Transverse colon (tissue), 4 donors: ENCODE data around the gene TRMT112. TPM values are rescaled to one million over a fixed set of nuclear protein-coding genes. Genes with fewer than 3 reads are reported as not detected.

Experiments used
- DNase-seq: peaks from one replicate; pipeline ENCODE4 v3.0.0-alpha.2; 2019
- H3K27ac ChIP-seq, 4 donors: fragments of 200-600 bp; sonication (generic); 2 replicates each; pipeline ENCODE4 v1.5.1; 2016 to 2018; ENCODE audit warnings: inconsistent platforms in 4 of 4
- H3K27me3 ChIP-seq: fragments of 200-600 bp; sonication (generic); 2 replicates; pipeline ENCODE4 v1.5.1; 2017; ENCODE audit warnings: inconsistent platforms
- H3K36me3 ChIP-seq, 4 donors: fragments of 200-600 bp; sonication (generic); 2 replicates each; pipeline ENCODE4 v1.5.1; 2017 to 2019; ENCODE audit warnings: inconsistent platforms in 4 of 4
- H3K4me1 ChIP-seq, 4 donors: fragments of 200-600 bp; sonication (generic); 2 replicates each; pipeline ENCODE4 v1.5.1; 2017 to 2020; ENCODE audit warnings: inconsistent platforms in 4 of 4
- H3K4me3 ChIP-seq, 4 donors: fragments of 200-600 bp; sonication (generic); 1 replicate in 1 of 4; 2 replicates in 3 of 4; pipeline versions ENCODE4 v1.5.1 to v1.6.1; 2017 to 2019; ENCODE audit warnings: inconsistent platforms in 4 of 4
- H3K9me3 ChIP-seq, 2 donors: fragments of 200-600 bp; sonication (generic); 2 replicates each; pipeline ENCODE4 v1.5.1; 2017 to 2019; ENCODE audit warnings: inconsistent platforms in 2 of 2
- EP300 ChIP-seq: sonication (generic); formaldehyde crosslinking; IDR thresholded peaks from one replicate; pipeline ENCODE4 v1.6.1; 2017; ENCODE audit warnings: antibody characterized with exemption, low read depth
- POLR2A ChIP-seq: fragments of 450-650 bp; IDR thresholded peaks from one replicate; pipeline ENCODE4 v1.6.1; 2016; ENCODE audit warnings: antibody characterized with exemption, mild to moderate bottlenecking, moderate library complexity
- POLR2AphosphoS5 ChIP-seq, 3 donors: sonication (generic); formaldehyde crosslinking; IDR thresholded peaks; one replicate each; pipeline ENCODE4 v1.6.1; 2016; ENCODE audit warnings: antibody characterized with exemption in 3 of 3
- WGBS, 2 donors: methylation state at CpG; one replicate each; pipeline ENCODE4 v1.1.5; 2018; ENCODE audit warnings: low coverage in 1 of 2; 5-methylcytosine and 5-hydroxymethylcytosine counted together
- in situ Hi-C, 4 donors: fragments of 200-750 bp; cut with MboI; loops; one replicate each; pipeline versions ENCODE4 v1.15.0 to v1.15.1; 2017; ENCODE audit warnings: low sequenced_read_pairs in 3 of 4, low pct_ligation_motif_present in 1 of 4, low pct_unique_long_range_greater_than_20kb in 1 of 4
- intact Hi-C: fragments of 100-400 bp; cut with DNase I; formaldehyde crosslinking; loops from one replicate; pipeline ENCODE4 v1.15.1; 2023; ENCODE audit warnings: low total_unique reads
- total RNA-seq, 4 donors: library from RNA; depleted of rRNA; stranded (reverse); fragments of >200 nt; gene quantifications; one replicate each; pipeline ENCODE4 v1.1.0, GENCODE V29; 2016
- TF ChIP-seq, protein P1 (sequence below), 5 experiments: fragments of 200-600 bp in 3 of 5; fragments of 450-650 bp in 2 of 5; sonication (generic) in 3 of 5; IDR thresholded peaks; 1 replicate in 2 of 5; 2 replicates in 3 of 5; pipeline ENCODE4 v1.5.1; 2016 to 2017; ENCODE audit warnings: antibody characterized with exemption in 5 of 5, inconsistent platforms in 3 of 5, mild to moderate bottlenecking in 2 of 5, moderate library complexity in 1 of 5

The TRMT112 gene
- total RNA-seq, 4 donors from 2014 or later = 59.1 to 99.9 (median 82.7) TPM

DNA sequence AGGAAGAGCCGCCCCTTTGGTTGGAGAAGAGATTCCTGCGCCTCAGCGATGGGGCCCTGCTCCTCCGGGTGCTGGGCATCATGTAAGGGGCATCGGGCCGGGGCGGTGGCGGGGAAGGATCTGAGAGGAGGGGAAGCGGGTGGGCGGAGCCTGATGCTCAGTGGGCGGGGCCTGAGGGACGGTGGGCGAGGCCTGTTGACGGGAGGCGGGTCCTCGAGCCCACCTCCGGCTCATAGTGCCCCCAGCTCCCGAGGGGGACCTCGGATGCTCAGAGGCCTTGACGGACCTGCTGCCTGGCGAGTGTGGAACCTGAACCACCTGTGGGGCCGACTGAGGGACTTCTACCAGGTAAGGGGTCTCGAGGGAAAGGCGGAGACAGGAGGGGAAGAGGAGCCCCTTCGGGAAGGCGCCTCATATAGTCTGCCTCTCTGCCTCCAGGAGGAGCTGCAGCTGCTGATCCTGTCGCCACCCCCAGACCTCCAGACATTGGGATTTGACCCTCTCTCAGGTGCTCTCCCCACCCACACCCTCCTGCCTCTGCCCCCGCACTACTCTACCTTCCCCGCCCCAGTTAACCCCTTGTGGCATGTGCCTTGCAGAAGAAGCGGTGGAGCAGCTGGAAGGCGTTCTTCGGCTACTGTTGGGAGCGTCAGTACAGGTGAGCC, 23.4 kb upstream of the TRMT112 start:
- WGBS, 2 donors = 36% methylated on average over 33 of the region's 33 CpGs; no CpG with 5 or more reads in 1 of the 2 donors
- no peaks in the 10 kb centered on the region for H3K27me3 ChIP-seq
- peak overlapping the region; percentile 43 to 84 (median 56) for H3K27ac ChIP-seq
- no peak for TF ChIP-seq POLR2AphosphoS5 (IDR thresholded peaks at IDR 0.05)
- TF ChIP-seq POLR2A = no peak
- TF ChIP-seq EP300 = no peak
- TF ChIP-seq, protein P1, sequence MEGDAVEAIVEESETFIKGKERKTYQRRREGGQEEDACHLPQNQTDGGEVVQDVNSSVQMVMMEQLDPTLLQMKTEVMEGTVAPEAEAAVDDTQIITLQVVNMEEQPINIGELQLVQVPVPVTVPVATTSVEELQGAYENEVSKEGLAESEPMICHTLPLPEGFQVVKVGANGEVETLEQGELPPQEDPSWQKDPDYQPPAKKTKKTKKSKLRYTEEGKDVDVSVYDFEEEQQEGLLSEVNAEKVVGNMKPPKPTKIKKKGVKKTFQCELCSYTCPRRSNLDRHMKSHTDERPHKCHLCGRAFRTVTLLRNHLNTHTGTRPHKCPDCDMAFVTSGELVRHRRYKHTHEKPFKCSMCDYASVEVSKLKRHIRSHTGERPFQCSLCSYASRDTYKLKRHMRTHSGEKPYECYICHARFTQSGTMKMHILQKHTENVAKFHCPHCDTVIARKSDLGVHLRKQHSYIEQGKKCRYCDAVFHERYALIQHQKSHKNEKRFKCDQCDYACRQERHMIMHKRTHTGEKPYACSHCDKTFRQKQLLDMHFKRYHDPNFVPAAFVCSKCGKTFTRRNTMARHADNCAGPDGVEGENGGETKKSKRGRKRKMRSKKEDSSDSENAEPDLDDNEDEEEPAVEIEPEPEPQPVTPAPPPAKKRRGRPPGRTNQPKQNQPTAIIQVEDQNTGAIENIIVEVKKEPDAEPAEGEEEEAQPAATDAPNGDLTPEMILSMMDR (IDR thresholded peaks at IDR 0.05) = no peak
- in situ Hi-C loops = no loop called here
- H3K36me3 ChIP-seq = no peaks in the 10 kb centered on the region
- intact Hi-C loops = no loop called here
- peak overlapping the region in 3 of 4 donors; percentile 3 to 36 (median 20) for H3K4me3 ChIP-seq
- DNase-seq = peak; percentile 87
- no peaks in the 10 kb centered on the region for H3K9me3 ChIP-seq
- H3K4me1 ChIP-seq = peaks cover 7 to 31% (median 24%) of the 10 kb centered on the region in 4 donors

DNA sequence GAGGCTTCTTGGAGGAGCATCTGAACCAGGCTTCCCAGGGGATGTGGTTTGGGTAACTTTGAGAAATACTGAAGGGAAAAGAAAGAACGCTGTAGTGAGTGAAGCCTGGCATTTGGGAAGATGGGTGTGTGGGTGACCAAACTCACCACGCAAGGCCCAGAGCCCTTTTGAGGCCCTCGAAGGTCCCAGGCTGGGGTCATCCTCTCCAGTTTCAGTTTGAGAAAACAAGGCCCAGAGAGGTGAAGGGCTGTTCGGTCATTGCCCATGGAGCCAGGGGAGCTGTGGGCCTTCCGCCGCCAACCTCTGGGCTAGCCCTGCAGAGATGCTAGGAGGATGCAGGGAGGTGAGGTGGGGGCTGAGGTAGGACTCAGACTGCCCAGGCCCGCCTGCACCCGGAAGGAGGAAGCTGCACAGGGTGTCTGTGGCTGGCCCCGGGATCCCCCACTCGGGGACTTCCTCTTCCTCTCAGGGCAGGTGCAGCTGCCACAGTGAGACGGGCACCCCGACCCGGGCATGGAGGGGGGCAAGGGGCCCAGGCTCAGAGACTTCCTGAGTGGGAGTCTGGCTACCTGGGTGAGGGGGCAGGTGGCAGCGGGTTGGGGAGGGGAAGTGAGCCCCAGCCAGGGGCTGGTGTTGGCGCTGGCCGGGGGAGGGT, 22.5 kb upstream of the TRMT112 start, which contains the start of gene CCDC88B:
TSS of gene CCDC88B (plus strand) at position 451 of the 655 bp plus-strand sequence. CDS start at position 514, 63 bp downstream.
- H3K4me1 ChIP-seq = peaks cover 7 to 32% (median 30%) of the 10 kb centered on the region in 4 donors
- WGBS, 2 donors = 48 to 70% methylated on average over 2 to 14 of the region's 16 CpGs
- in situ Hi-C loops = no loop called here
- no peak for TF ChIP-seq EP300
- peak in 1 of 3 donors; percentile 36 for TF ChIP-seq POLR2AphosphoS5 (IDR thresholded peaks at IDR 0.05)
- no peak for TF ChIP-seq POLR2A
- TF ChIP-seq, protein P1 (IDR thresholded peaks at IDR 0.05) = no peak
- peak within 1 kb of the TSS in 3 of 4 donors; percentile 3 to 36 (median 20) for H3K4me3 ChIP-seq
- no peaks in the 10 kb centered on the region for H3K9me3 ChIP-seq
- no peaks in the 10 kb centered on the region for H3K27me3 ChIP-seq
- H3K27ac ChIP-seq = peak within 1 kb of the TSS; percentile 43 to 84 (median 56)
- intact Hi-C loops = no loop called here
- H3K36me3 ChIP-seq = no peaks in the 10 kb centered on the region
- DNase-seq = peak; percentile 85

DNA sequence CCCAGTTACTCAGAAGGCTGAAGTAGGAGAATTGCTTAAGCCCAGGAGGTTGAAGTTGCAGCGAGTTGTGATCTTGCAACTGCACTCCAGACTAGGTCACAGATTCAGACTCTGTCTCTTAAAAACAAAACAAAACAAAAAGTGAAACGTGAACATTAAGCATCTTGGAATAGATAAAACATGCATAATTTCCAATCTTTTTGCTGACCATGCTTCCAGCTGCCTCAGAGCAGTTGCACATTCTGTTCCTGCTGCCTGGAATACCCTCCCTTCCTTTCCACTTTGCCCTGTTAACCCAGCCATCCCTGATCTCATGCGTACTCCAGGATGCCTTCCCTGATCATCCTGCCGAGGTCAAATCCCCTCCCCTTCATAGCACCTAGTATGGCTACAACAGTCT, 21.9 kb upstream of the TRMT112 start:
- no peaks in the 10 kb centered on the region for H3K27me3 ChIP-seq
- H3K9me3 ChIP-seq = no peaks in the 10 kb centered on the region
- H3K4me3 ChIP-seq = peak overlapping the region in 1 of 4 donors; percentile 36
- peak overlapping the region in 3 of 4 donors; percentile 43 to 84 (median 62) for H3K27ac ChIP-seq
- 50 to 56% methylated on average over 2 to 4 of the region's 4 CpGs for WGBS, 2 donors
- no peak for DNase-seq
- peaks cover 7 to 38% (median 32%) of the 10 kb centered on the region in 4 donors for H3K4me1 ChIP-seq
- TF ChIP-seq POLR2A (no peak), POLR2AphosphoS5 (IDR thresholded peaks at IDR 0.05) (no peak), EP300 (no peak)
- TF ChIP-seq, protein P1 (IDR thresholded peaks at IDR 0.05) = no peak
- intact Hi-C loops = no loop called here
- no peaks in the 10 kb centered on the region for H3K36me3 ChIP-seq
- in situ Hi-C loops = no loop called here

DNA sequence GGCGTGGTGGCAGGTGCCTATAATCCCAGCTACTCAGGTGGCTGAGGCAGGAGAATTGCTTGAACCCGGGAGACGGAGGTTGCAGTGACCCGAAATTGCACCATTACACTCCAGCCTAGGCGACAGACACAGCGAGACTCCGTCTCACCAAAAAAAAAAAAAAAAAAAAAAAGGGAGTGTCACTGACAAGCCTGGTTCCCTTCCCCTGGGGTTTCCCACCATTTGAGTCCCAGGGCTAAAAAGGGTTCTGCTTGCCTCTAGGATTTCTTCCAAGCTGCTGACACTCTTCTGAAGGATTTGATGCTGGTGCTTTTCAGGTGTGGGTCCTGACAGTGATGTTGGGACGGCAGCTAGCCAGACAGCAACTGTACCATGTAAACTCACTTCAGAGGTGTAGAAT, 21.4 kb upstream of the TRMT112 start:
- intact Hi-C loops (no loop called here), in situ Hi-C loops (no loop called here)
- no peaks in the 10 kb centered on the region for H3K27me3 ChIP-seq
- H3K27ac ChIP-seq = no peak overlapping the region
- no peaks in the 10 kb centered on the region for H3K36me3 ChIP-seq
- no peak overlapping the region for H3K4me3 ChIP-seq
- no peak for DNase-seq
- TF ChIP-seq EP300 = no peak
- TF ChIP-seq POLR2AphosphoS5 (IDR thresholded peaks at IDR 0.05) = no peak
- H3K9me3 ChIP-seq = no peaks in the 10 kb centered on the region
- 84 to 100% methylated on average over 1 to 8 of the region's 8 CpGs for WGBS, 2 donors
- H3K4me1 ChIP-seq = peaks cover 7 to 37% (median 32%) of the 10 kb centered on the region in 4 donors
